ENCODE measurements around the gene B3GALT2. TPM values are rescaled to one million over a fixed set of nuclear protein-coding genes. Genes with fewer than 3 reads are reported as not detected.
A peak's percentile ranks its signal among the peaks of the same experiment; 100 is the strongest.

B3GALT2 gene
- total and polyA plus RNA-seq, 9 donors: 2.5 to 8.0 (median 4.6) TPM

DNA sequence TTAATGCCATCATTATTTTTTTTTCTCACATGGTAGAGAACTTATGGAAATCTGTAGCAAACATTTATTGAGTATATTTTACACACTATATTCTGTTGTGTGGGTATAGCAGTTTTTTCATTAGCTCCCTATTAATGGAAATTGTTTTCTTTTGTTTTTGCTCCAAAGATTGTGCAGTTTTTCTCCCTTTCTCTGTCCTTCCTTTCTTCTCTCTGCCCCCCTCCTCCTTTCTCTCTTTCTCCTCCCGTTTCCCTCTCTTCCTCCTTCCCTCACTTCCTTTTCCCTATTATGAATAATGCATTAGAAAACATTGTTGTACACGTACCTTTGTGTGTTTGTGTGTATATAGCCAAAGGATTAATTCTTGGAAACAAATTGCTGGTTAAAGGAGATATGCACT, 44.0 kb downstream of the B3GALT2 start:
- Histone ChIP-seq H3K4me1 (ENCODE audit: insufficient read depth) (no peaks in the 10 kb centered on the region), H3K27ac (no peak overlapping the region), H3K27me3 (no peaks in the 10 kb centered on the region), H3K9me3 (no peaks in the 10 kb centered on the region), H3K4me3 (no peak overlapping the region), H3K36me3 (no peaks in the 10 kb centered on the region)
- DNase-seq: no peak
- WGBS, 3 donors: 58 to 75% (median 64%) methylated on average over 2 of the region's 2 CpGs
- TF ChIP-seq EP300 (IDR thresholded peaks at IDR 0.05) (no peak), POLR2A (IDR thresholded peaks at IDR 0.05) (no peak)
- TF ChIP-seq, protein P1, sequence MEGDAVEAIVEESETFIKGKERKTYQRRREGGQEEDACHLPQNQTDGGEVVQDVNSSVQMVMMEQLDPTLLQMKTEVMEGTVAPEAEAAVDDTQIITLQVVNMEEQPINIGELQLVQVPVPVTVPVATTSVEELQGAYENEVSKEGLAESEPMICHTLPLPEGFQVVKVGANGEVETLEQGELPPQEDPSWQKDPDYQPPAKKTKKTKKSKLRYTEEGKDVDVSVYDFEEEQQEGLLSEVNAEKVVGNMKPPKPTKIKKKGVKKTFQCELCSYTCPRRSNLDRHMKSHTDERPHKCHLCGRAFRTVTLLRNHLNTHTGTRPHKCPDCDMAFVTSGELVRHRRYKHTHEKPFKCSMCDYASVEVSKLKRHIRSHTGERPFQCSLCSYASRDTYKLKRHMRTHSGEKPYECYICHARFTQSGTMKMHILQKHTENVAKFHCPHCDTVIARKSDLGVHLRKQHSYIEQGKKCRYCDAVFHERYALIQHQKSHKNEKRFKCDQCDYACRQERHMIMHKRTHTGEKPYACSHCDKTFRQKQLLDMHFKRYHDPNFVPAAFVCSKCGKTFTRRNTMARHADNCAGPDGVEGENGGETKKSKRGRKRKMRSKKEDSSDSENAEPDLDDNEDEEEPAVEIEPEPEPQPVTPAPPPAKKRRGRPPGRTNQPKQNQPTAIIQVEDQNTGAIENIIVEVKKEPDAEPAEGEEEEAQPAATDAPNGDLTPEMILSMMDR (IDR thresholded peaks at IDR 0.05): no peak
- intact Hi-C loops (cut with DNase I): no loop called here

- TF ChIP-seq, protein P1 (IDR thresholded peaks at IDR 0.05): no peak
- no peak for TF ChIP-seq POLR2A (IDR thresholded peaks at IDR 0.05)
- no peak for TF ChIP-seq EP300 (IDR thresholded peaks at IDR 0.05)
- no peaks in the 10 kb centered on the region for H3K27me3 ChIP-seq
- intact Hi-C loops (cut with DNase I): no loop called here
- H3K27ac ChIP-seq: no peak overlapping the region
- WGBS, 3 donors: 77 to 87% (median 77%) methylated on average over 3 of the region's 3 CpGs
- no peaks in the 10 kb centered on the region for H3K9me3 ChIP-seq
- DNase-seq: no peak
- no peak overlapping the region for H3K4me3 ChIP-seq
- no peaks in the 10 kb centered on the region for H3K36me3 ChIP-seq
- H3K4me1 ChIP-seq (ENCODE audit: insufficient read depth): no peaks in the 10 kb centered on the region
Measured at GRCh38 chr1:193141804-193142203, 44.6 kb downstream of the B3GALT2 start.

GRCh38 chr1:193140254-193140653, 46.2 kb downstream of the B3GALT2 start:
- H3K9me3 ChIP-seq: no peaks in the 10 kb centered on the region
- intact Hi-C loops (cut with DNase I): no loop called here
- H3K27ac ChIP-seq: no peak overlapping the region
- TF ChIP-seq EP300 (IDR thresholded peaks at IDR 0.05) (no peak), POLR2A (IDR thresholded peaks at IDR 0.05) (no peak)
- TF ChIP-seq, protein P1 (IDR thresholded peaks at IDR 0.05): no peak
- H3K27me3 ChIP-seq: no peaks in the 10 kb centered on the region
- H3K4me3 ChIP-seq: no peak overlapping the region
- DNase-seq: no peak
- no peaks in the 10 kb centered on the region for H3K4me1 ChIP-seq (ENCODE audit: insufficient read depth)
- no peaks in the 10 kb centered on the region for H3K36me3 ChIP-seq
- WGBS, 3 donors: 68 to 72% (median 69%) methylated on average over 7 of the region's 7 CpGs

DNA sequence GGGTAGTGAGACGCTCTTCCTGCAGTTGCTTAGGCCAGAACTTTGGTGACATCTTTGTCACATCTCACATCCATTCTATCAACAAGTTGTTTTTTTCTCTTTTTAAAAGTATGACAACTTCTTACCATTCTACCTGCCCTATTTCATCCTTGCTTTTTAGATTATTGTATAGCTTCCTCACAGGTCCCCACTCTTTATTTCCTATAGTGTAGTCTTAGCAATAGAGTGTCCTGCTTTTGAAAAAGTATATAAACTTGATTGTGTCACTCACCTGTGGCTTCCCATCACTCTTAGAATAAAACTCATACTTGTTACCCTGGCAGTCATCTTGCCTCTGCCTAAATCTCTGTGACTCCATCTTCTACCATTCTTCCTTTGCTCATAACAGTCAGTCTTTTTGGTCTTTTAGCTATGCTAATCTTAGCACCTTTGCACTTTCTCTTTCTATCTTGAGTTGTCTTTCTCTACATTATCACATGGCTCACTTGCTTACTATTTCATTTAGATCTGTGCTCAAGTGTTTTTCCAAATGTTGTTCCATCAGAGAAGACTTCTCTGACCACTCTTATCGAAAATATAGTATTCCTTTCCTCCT, 55.0 kb downstream of the B3GALT2 start:
- no peak overlapping the region for H3K4me3 ChIP-seq
- H3K36me3 ChIP-seq: no peaks in the 10 kb centered on the region
- no peaks in the 10 kb centered on the region for H3K9me3 ChIP-seq
- 96 to 98% (median 98%) methylated on average over 2 of the region's 2 CpGs for WGBS, 3 donors
- H3K4me1 ChIP-seq (ENCODE audit: insufficient read depth): no peaks in the 10 kb centered on the region
- TF ChIP-seq, protein P1 (IDR thresholded peaks at IDR 0.05): no peak
- TF ChIP-seq EP300 (IDR thresholded peaks at IDR 0.05) (no peak), POLR2A (IDR thresholded peaks at IDR 0.05) (no peak)
- H3K27me3 ChIP-seq: no peaks in the 10 kb centered on the region
- no peak overlapping the region for H3K27ac ChIP-seq
- intact Hi-C loops (cut with DNase I): no loop called here
- DNase-seq: no peak

MicroRNAs within 50 kb of the gene (microRNA counts, 767-probe panel; counts per million panel counts)
- 530 counts per million, percentile 78 among the panel's probes with 10 or more counts for microRNA hsa-miR-1278

Small RNAs within 50 kb of the gene (microRNA-seq; reads per million reads assigned to microRNA genes)
- 0.18 to 1.5 (median 0.32) reads per million in 3 donors for gene MIR1278

Small RNAs within 50 kb of the gene (small RNA-seq; reads per million reads assigned to genes)
- gene MIR1278: not detected

Other genes with a start within 250 kb of the B3GALT2 start
- gene UCHL5, start 127.3 kb downstream of the B3GALT2 start, total RNA-seq: 10 to 100 TPM; 19.7 to 29.3 (median 23.6) TPM
- 10 to 100 TPM; 12.3 to 19.1 TPM for gene UCHL5, start 127.3 kb downstream of the B3GALT2 start, polyA plus RNA-seq
- gene RO60, start 127.0 kb downstream of the B3GALT2 start, total RNA-seq: 100 to 1,000 TPM in 3 of 7 donors, 10 to 100 TPM in 4; 85.7 to 114 (median 99.6) TPM
- gene RO60, start 127.0 kb downstream of the B3GALT2 start, polyA plus RNA-seq: 10 to 100 TPM; 11.0 to 16.4 TPM
- 10 to 100 TPM in 3 of 7 donors, 1 to 10 TPM in 4; 3.2 to 14.6 (median 9.1) TPM for gene GLRX2, start 81.2 kb downstream of the B3GALT2 start, total RNA-seq
- 10 to 100 TPM in 1 of 2 donors, 1 to 10 TPM in 1; 4.4 to 18.5 TPM for gene GLRX2, start 81.2 kb downstream of the B3GALT2 start, polyA plus RNA-seq
- gene CDC73, start 64.6 kb downstream of the B3GALT2 start, total RNA-seq: 10 to 100 TPM; 34.8 to 59.2 (median 56.5) TPM
- 10 to 100 TPM; 11.9 to 22.5 TPM for gene CDC73, start 64.6 kb downstream of the B3GALT2 start, polyA plus RNA-seq

Measured in ovary (tissue), 9 donors.